ENCODE data around the gene NF2. TPM values are rescaled to one million over a fixed set of nuclear protein-coding genes. Genes with fewer than 3 reads are reported as not detected.

Gene NF2
- total RNA-seq, 6 experiments from 2014 or later = 9.6 to 24.8 (median 14.0) TPM

GRCh38 chr22:29615705-29616327 is 12.4 kb downstream of the NF2 start:
- H3K27me3 ChIP-seq = no peaks in the 10 kb centered on the region
- TF ChIP-seq CTCF (IDR thresholded peaks at IDR 0.05) (no peak), POLR2A (IDR thresholded peaks at IDR 0.05) (no peak)
- WGBS (ENCODE audit: insufficient coverage, low coverage, low lambda C conversion rate, missing lambda C conversion rate) = 92% methylated on average over 4 of the region's 4 CpGs
- H3K4me1 ChIP-seq = no peaks in the 10 kb centered on the region
- intact Hi-C loops (cut with DNase I) = no loop called here
- DNase-seq = no peak
- H3K36me3 ChIP-seq = no peaks in the 10 kb centered on the region
- no peak overlapping the region for H3K4me3 ChIP-seq
- no peaks in the 10 kb centered on the region for H3K9me3 ChIP-seq
- no peak overlapping the region for H3K27ac ChIP-seq
- ATAC-seq = no peak

GRCh38 chr22:29617922-29618629 is 14.6 kb downstream of the NF2 start:
- no peak overlapping the region for H3K4me3 ChIP-seq
- no peak for ATAC-seq
- 51% methylated on average over 2 of the region's 2 CpGs for WGBS (ENCODE audit: insufficient coverage, low coverage, low lambda C conversion rate, missing lambda C conversion rate)
- TF ChIP-seq POLR2A (IDR thresholded peaks at IDR 0.05) (no peak), CTCF (IDR thresholded peaks at IDR 0.05) (no peak)
- DNase-seq = no peak
- intact Hi-C loops (cut with DNase I) = no loop called here
- no peaks in the 10 kb centered on the region for H3K4me1 ChIP-seq
- H3K9me3 ChIP-seq = no peaks in the 10 kb centered on the region
- no peaks in the 10 kb centered on the region for H3K36me3 ChIP-seq
- H3K27ac ChIP-seq = no peak overlapping the region
- no peaks in the 10 kb centered on the region for H3K27me3 ChIP-seq

DNA sequence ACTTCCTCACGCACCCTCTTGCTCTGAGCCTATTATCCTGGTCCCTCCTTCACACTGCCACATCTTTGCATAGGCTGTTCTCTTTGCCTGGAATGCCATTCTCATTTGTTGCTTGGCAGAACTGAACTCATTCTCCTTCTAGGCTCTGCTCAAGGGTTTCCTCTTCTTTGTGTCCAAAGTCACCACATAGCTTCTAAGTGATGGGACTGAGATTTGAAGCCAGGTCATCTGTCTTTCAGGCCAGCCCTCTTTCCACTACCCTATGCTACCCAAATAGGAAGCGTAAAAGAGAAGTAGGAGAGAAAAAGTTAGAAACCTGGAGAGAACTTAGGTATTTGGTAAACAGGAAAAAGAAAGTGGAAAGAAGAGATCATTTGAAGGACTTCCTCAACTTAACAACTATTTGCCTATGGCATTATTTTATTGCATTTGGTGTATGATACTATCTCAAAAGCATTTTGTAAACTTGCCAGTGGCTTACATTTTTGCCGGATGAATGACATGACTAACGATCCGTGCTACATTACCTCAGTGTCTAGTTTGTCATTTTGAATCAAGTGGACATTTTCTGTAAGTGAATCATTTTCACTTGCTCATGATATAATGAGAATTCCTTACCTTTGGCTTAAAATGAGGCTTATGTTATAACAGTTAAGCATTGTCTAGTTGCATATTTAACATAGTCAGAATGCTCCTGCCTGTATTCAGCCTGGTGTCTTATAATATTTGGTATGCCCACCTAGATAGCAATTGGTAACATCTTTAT is 18.5 kb downstream of the NF2 start:
- H3K4me3 ChIP-seq = no peak overlapping the region
- intact Hi-C loops (cut with DNase I) = no loop called here
- no peaks in the 10 kb centered on the region for H3K36me3 ChIP-seq
- H3K9me3 ChIP-seq = no peaks in the 10 kb centered on the region
- no peak overlapping the region for H3K27ac ChIP-seq
- no peaks in the 10 kb centered on the region for H3K27me3 ChIP-seq
- TF ChIP-seq CTCF (IDR thresholded peaks at IDR 0.05) (no peak), POLR2A (IDR thresholded peaks at IDR 0.05) (no peak)
- ATAC-seq (no peak), DNase-seq (no peak)
- WGBS (ENCODE audit: insufficient coverage, low coverage, low lambda C conversion rate, missing lambda C conversion rate) = 51% methylated on average over 5 of the region's 5 CpGs
- peaks cover 0 to 4% (median 2%) of the 10 kb centered on the region in 4 donors for H3K4me1 ChIP-seq

- no peaks in the 10 kb centered on the region for H3K9me3 ChIP-seq
- WGBS (ENCODE audit: insufficient coverage, low coverage, low lambda C conversion rate, missing lambda C conversion rate) = 69% methylated on average over 3 of the region's 6 CpGs
- no peak for DNase-seq
- H3K27ac ChIP-seq = no peak overlapping the region
- H3K36me3 ChIP-seq = no peaks in the 10 kb centered on the region
- TF ChIP-seq POLR2A (IDR thresholded peaks at IDR 0.05) (no peak), CTCF (IDR thresholded peaks at IDR 0.05) (no peak)
- H3K4me3 ChIP-seq = no peak overlapping the region
- ATAC-seq = no peak
- H3K27me3 ChIP-seq = no peaks in the 10 kb centered on the region
- H3K4me1 ChIP-seq = peaks cover 0 to 4% (median 2%) of the 10 kb centered on the region in 4 donors
- intact Hi-C loops (cut with DNase I) = no loop called here
Measured at GRCh38 chr22:29623059-29623458, 19.6 kb downstream of the NF2 start.

Data from right lobe of liver (tissue), 6 donors.